Tibial artery (tissue), 4 donors: ENCODE measurements around the gene EFCAB6.

Source experiments
- DNase-seq, 2 donors: peaks; one replicate each; pipeline ENCODE4 v3.0.0-alpha.2; 2019
- H3K27ac ChIP-seq, 2 donors: fragments of 200-600 bp; sonication (generic) in 1 of 2; 1 replicate in 1 of 2; 2 replicates in 1 of 2; pipeline ENCODE4 v1.5.1; 2018 to 2019; ENCODE audit warnings: mild to moderate bottlenecking in 1 of 2
- H3K27me3 ChIP-seq, 2 donors: fragments of 200-600 bp; sonication (generic) in 1 of 2; one replicate each; pipeline versions ENCODE4 v1.5.1 to v1.6.0; 2016 to 2019
- H3K36me3 ChIP-seq, 3 donors: fragments of 200-600 bp; sonication (generic) in 2 of 3; one replicate each; pipeline ENCODE4 v1.5.1; 2016 to 2019; ENCODE audit warnings: mild to moderate bottlenecking in 2 of 3
- H3K4me1 ChIP-seq, 4 donors: fragments of 200-600 bp; sonication (generic) in 2 of 4; 1 replicate in 3 of 4; 2 replicates in 1 of 4; pipeline ENCODE4 v1.5.1; 2016 to 2019
- H3K4me3 ChIP-seq, 2 donors: fragments of 200-600 bp; sonication (generic) in 1 of 2; 1 replicate in 1 of 2; 2 replicates in 1 of 2; pipeline ENCODE4 v1.5.1; 2018 to 2019; ENCODE audit warnings: mild to moderate bottlenecking in 2 of 2
- H3K9me3 ChIP-seq, 3 donors: fragments of 200-600 bp; sonication (generic) in 1 of 3; one replicate each; pipeline ENCODE4 v1.5.1; 2016 to 2019
- intact Hi-C: fragments of 100-400 bp; cut with DNase I; formaldehyde crosslinking; loops from one replicate; pipeline ENCODE4 v1.15.0; 2023; ENCODE audit warnings: low total_unique reads
- TF ChIP-seq, protein P1 (sequence below), 2 experiments: fragments of 200-600 bp in 1 of 2; fragments of 450-650 bp in 1 of 2; IDR thresholded peaks; one replicate each; pipeline ENCODE4 v1.5.1; 2017 to 2019; ENCODE audit warnings: antibody characterized with exemption in 2 of 2, mild to moderate bottlenecking in 1 of 2, moderate library complexity in 1 of 2

The EFCAB6 gene

GRCh38 chr22:43812890-43813289 lies 785 bp upstream of the EFCAB6 start:
- Histone ChIP-seq H3K27ac (peak overlapping the region; percentile 67 to 87), H3K4me1 (peaks cover 0 to 15% (median 9%) of the 10 kb centered on the region in 4 donors), H3K36me3 (no peaks in the 10 kb centered on the region), H3K4me3 (peak overlapping the region; percentile 80 to 89), H3K9me3 (no peaks in the 10 kb centered on the region), H3K27me3 (no peaks in the 10 kb centered on the region)
- TF ChIP-seq, protein P1, sequence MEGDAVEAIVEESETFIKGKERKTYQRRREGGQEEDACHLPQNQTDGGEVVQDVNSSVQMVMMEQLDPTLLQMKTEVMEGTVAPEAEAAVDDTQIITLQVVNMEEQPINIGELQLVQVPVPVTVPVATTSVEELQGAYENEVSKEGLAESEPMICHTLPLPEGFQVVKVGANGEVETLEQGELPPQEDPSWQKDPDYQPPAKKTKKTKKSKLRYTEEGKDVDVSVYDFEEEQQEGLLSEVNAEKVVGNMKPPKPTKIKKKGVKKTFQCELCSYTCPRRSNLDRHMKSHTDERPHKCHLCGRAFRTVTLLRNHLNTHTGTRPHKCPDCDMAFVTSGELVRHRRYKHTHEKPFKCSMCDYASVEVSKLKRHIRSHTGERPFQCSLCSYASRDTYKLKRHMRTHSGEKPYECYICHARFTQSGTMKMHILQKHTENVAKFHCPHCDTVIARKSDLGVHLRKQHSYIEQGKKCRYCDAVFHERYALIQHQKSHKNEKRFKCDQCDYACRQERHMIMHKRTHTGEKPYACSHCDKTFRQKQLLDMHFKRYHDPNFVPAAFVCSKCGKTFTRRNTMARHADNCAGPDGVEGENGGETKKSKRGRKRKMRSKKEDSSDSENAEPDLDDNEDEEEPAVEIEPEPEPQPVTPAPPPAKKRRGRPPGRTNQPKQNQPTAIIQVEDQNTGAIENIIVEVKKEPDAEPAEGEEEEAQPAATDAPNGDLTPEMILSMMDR (IDR thresholded peaks at IDR 0.05), result no peak
- DNase-seq, result no peak
- intact Hi-C loops, result no loop called here

GRCh38 chr22:43811777-43812148 lies 342 bp downstream of the EFCAB6 start:
- Histone ChIP-seq H3K36me3 (no peaks in the 10 kb centered on the region), H3K27ac (peak overlapping the region; percentile 67 to 87), H3K4me1 (peaks cover 0 to 15% (median 9%) of the 10 kb centered on the region in 4 donors), H3K4me3 (peak overlapping the region; percentile 80 to 89), H3K9me3 (no peaks in the 10 kb centered on the region), H3K27me3 (no peaks in the 10 kb centered on the region)
- intact Hi-C loops, result no loop called here
- TF ChIP-seq, protein P1 (IDR thresholded peaks at IDR 0.05), result no peak
- no peak for DNase-seq

GRCh38 chr22:43802897-43803495 lies 9.1 kb downstream of the EFCAB6 start:
- Histone ChIP-seq H3K27me3 (no peaks in the 10 kb centered on the region), H3K4me3 (no peak overlapping the region), H3K27ac (no peak overlapping the region), H3K36me3 (no peaks in the 10 kb centered on the region), H3K4me1 (no peaks in the 10 kb centered on the region), H3K9me3 (peaks cover 0 to 8% (median 5%) of the 10 kb centered on the region in 3 donors)
- intact Hi-C loops, result no loop called here
- TF ChIP-seq, protein P1 (IDR thresholded peaks at IDR 0.05), result no peak
- no peak for DNase-seq

DNA sequence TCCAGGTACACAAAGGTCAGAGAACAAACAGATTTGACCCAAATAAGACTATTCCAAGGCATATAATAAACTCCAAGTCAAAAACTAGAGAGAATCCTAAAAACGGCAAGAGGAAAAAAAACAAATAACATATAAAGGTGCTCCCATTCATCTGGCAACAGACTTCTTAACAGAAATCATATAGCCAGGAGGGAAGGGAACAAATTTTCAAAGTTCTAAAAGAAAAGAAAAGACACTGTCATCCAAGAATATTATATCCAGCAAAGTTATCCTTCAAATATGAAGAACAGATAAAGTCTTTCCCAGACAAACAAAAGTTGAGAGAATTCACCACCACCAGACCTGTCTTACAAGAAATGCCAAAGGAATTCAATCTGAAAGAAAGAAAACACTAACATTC lies 11.1 kb downstream of the EFCAB6 start:
- H3K4me3 ChIP-seq, result no peak overlapping the region
- TF ChIP-seq, protein P1 (IDR thresholded peaks at IDR 0.05), result no peak
- DNase-seq, result no peak
- no peaks in the 10 kb centered on the region for H3K4me1 ChIP-seq
- no peaks in the 10 kb centered on the region for H3K27me3 ChIP-seq
- no peaks in the 10 kb centered on the region for H3K36me3 ChIP-seq
- peaks cover 0 to 8% (median 5%) of the 10 kb centered on the region in 3 donors for H3K9me3 ChIP-seq
- no peak overlapping the region for H3K27ac ChIP-seq
- intact Hi-C loops, result no loop called here

GRCh38 chr22:43798492-43798891 lies 13.6 kb downstream of the EFCAB6 start:
- H3K27me3 ChIP-seq, result no peaks in the 10 kb centered on the region
- no peak for DNase-seq
- TF ChIP-seq, protein P1 (IDR thresholded peaks at IDR 0.05), result no peak
- peaks cover 0 to 8% (median 5%) of the 10 kb centered on the region in 3 donors for H3K9me3 ChIP-seq
- intact Hi-C loops, result no loop called here
- no peaks in the 10 kb centered on the region for H3K4me1 ChIP-seq
- H3K36me3 ChIP-seq, result no peaks in the 10 kb centered on the region
- no peak overlapping the region for H3K4me3 ChIP-seq
- no peak overlapping the region for H3K27ac ChIP-seq

- Histone ChIP-seq H3K36me3 (no peaks in the 10 kb centered on the region), H3K4me3 (no peak overlapping the region), H3K9me3 (peaks cover 0 to 8% (median 5%) of the 10 kb centered on the region in 3 donors), H3K4me1 (no peaks in the 10 kb centered on the region), H3K27ac (no peak overlapping the region), H3K27me3 (no peaks in the 10 kb centered on the region)
- intact Hi-C loops, result no loop called here
- DNase-seq, result no peak
- TF ChIP-seq, protein P1 (IDR thresholded peaks at IDR 0.05), result no peak
Measured at GRCh38 chr22:43796567-43796966, 15.5 kb downstream of the EFCAB6 start.
